ENCODE results near the gene IL31.
"Not testable (repeated sequence)": the region's sequence is repeated elsewhere in the genome, so short reads cannot be mapped to it uniquely, and the experiment has no call there.

Gene IL31

GRCh38 chr12:122190842-122191668 is 17.0 kb upstream of the IL31 start:
- DNase-seq, result peak; percentile 61

DNA sequence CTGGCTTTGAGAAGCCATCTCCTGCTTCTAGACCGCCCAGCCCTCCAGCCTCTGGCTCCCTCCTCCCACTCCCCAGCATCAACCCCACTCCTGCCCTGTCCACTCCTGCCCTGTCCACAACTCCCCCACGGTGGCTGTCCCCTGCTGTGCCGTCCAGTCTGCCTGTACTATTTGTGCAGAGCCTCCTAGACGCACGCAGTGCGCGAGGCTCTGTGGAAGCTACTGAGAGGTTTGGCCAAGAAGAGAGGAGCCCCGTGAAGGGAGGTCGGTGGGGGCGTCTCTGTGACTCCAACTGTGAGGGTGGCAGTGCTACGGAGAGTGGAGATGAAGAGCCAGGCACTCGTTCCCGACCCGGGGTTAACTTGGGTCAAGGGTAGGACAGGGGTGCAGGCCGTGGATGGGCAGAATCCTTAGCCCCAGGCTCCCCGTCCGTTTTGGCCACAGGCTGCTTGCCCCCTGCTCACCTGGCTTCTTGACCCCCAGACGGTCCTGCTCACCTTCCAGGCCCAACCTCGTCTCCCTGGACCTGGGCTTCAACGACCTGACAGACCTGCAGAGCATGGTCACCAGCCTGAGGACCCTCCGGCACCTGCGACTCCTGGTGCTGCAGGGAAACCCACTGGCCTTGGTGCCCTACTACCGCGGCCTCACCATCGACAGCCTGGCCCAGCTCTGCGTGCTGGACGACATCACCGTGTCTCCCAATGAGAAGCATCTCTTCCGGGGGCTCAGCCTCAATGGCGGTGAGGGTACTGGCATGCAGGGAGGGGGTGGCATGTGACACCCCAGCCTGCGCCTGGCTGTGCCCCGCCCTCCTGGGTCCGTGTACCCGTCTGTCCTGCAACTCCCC is 15.8 kb upstream of the IL31 start:
- no peak for DNase-seq

GRCh38 chr12:122187466-122187865 is 13.4 kb upstream of the IL31 start:
- DNase-seq, result no peak

- DNase-seq, result no peak
These were observed 11.6 kb upstream of the IL31 start for GRCh38 chr12:122185494-122186082.

- no peak for DNase-seq
These were observed 11.1 kb upstream of the IL31 start for GRCh38 chr12:122185079-122185478.

- DNase-seq, result no peak
These were observed 10.5 kb upstream of the IL31 start for GRCh38 chr12:122184517-122184916.

- DNase-seq, result no peak
These were observed 9.5 kb upstream of the IL31 start for GRCh38 chr12:122183588-122183940.

- no peak for DNase-seq
These were observed 9.0 kb upstream of the IL31 start, which contains the start of gene LRRC43 for GRCh38 chr12:122182887-122183587. TSS of gene LRRC43 (plus strand) at chr12:122183123. CDS start at chr12:122183145, 22 bp downstream.

DNA sequence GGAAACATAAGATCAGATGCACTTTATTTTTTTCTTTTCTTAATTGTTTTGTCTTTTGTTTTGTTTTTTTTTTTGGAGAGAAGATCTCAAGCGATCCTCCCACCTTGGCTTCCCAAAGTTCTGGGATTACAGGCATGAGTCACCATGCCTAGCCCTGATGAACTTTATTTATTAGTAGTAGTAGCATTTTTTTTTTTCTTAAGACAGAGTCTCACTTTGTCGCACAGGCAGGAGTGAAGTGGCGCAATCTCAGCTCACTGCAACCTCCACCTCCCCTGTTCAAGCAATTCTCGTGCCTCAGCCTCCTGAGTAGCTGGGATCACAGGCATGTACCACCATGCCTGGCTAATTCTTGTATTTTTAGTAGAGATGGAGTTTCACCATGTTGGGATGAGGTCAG is 2.5 kb upstream of the IL31 start:
- DNase-seq, result not testable (repeated sequence)

DNA sequence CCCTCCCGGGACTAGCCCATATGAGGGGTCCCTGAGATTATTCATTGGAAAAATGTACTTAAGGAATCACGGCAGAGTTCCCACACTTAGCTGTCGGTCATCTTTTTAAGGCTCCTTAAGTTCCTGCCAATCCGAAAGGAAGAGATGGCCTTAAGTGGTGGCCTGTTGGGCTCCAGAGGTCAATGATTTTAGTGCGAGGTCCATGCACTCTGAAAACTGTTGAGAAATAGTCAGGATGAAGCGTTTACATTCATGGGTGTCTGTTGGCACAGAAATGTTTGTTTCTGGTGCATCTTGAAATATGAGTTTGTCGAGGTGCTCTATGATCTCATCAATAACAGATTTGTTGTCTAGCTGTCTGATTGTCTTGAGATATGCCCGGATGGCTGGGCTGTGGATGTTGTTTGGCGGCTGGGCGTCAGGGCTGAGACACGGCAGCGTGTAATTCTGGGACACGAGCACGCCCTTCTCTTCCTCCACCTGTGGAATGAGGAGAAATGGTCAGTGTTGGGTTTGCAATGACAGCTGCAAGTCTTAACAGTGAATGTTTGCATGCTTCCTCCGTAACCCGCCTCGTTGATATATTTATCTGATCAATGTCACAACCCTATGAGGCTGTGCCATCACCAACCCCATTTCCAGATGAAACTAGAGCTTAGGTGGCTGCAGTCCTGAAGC is 1.6 kb downstream of the IL31 start:
- no peak for DNase-seq

DNA sequence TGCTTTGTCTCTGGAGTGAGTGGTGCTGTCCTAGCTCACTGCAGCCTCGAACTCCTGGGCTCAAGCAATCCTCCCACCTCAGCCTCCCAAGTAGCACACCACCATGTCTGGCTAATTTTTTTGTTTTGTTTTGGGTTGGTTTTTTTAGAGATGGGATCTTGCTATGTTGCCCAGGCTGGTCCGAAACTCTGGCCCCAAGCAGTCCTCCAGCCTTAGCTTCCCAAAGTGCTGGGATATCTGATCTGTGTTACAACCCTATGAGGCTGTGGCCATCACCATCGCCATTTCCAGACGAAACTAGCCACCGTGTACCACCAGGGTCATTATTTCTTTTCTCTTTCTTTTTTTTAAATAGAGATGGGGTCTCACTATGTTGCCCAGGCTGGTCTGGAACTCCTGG is 2.6 kb downstream of the IL31 start:
- DNase-seq, result no peak

DNA sequence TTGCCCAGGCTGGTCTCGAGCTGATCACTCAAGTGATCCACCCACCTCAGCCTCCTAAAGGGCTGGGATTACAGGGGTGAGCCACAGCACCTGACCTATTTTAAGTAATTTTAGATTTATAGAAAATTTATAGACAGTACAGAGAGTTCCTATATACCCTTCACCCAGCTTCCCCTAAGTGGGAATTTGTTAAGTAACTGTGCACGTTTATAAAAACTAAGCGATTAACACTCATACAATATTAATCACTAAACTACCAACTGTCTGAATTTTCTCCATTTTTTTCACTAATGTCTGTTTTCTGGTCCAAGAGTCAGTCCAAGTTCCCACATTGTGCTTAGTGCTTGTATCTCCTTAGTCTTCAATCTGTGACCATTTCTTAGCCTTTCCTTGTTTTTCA is 5.5 kb downstream of the IL31 start:
- no peak for DNase-seq

GRCh38 chr12:122167356-122167925 is 6.6 kb downstream of the IL31 start:
- DNase-seq, result no peak

DNA sequence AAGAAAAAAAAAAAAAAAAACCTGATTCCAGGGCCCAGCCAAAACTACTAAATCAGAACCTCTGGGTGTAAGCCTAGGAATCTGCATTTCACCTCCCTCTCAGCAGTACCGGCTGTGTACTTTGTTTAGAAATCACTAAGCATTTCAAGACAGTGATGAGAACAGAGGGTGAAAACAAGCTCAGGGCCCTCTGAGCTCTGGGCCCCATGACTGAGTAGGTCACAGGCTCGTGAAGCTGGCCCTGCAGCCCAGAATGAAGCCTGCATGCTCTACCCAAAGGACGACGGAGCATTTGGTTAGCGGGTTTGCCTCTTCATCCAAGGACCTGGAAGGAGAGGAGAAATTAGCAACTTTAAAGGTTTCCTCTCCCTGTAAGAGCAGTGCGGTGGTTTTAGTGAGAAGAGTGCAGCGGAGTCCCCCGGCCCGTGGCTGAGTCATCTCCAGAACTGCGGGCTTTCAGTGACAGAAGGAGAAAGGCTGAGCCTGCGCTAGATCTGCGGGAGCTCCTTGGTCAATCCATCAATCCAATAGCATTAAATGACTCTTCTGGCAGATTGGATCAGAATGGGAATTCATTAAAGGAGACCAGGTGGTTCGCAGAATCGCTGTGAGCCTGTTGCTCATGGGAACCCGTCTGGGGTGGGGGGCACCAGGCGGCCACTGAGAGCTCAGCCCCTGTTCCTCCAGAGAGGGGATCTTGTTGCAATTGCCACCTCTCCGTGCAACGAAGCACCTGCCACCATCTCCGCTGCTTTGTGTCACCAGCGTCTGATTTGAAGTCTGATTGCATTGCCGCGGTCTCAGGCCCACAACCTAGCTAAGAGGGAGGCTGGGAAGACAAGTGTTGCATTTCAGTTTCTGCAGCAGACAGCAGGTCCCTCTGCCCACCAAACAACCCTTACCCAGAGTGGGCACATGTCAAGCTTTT is 7.3 kb downstream of the IL31 start:
- DNase-seq, result no peak

DNA sequence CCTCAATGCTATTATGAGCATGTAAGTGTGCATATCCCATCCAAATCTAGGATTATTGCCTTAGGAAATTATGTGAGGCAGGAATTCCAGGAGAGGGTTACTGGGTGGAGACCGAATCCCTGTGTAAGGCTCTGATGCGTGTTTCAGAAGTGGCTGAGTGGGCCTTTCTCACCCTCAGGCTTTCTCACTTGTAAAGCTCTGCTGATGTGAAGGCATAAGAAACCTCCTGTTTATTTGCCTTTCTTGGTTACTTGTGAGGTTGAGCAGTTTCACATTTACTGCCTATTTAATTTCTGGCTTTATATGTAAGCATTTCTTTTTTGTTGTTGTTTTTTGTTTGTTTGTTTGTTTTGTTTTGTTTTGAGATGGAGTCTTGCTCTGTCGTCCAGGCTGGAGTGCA is 11.0 kb downstream of the IL31 start:
- DNase-seq, result no peak

- DNase-seq, result no peak
These were observed 12.3 kb downstream of the IL31 start for GRCh38 chr12:122161682-122162081.

GRCh38 chr12:122160761-122161160 is 13.3 kb downstream of the IL31 start:
- DNase-seq, result no peak

DNA sequence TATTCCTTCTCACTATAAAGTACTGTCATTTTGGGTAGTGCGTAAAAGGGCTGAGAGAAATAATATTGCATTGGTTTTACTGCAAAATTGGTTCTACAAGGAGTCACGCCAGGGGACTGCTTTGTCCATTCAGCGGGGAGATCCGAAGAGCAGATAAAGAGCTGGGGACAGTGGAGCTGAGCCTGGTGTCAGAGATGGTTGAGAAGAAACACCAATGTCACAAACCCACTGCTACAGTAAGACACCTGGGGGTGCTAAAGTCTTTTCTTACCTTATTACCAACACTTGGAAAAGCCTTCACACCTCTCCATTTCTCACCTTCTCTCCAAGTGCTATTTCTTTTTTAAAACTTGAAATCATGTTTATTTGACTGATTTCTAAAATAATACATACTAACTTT is 14.1 kb downstream of the IL31 start:
- no peak for DNase-seq

DNA sequence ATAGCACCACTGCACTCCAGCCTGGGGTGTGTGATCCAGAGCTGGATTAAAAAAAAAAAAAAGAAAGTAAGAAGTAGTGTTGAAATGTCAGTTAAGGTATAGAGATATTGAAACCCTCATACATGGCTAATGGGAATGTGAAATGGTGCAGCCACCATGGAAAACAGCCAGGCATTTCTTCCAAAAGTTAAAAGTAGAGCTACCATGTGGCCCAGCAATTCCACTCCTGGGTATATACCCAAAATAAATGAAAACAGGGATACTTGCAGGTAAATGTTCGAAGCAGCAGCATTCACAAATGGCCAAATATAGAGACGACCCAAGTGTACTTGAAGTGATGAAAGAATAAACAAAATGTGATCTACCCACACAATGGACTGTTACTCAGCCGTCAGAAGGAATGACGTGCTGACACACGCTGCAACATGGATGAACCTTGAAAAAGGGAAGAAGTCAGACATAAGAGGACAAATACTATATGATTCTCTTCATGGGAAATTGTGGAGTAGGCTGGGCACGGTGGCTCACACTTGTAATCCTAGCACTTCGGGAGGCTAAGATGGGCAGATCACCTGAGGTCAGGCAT is 15.2 kb downstream of the IL31 start:
- no peak for DNase-seq

DNA sequence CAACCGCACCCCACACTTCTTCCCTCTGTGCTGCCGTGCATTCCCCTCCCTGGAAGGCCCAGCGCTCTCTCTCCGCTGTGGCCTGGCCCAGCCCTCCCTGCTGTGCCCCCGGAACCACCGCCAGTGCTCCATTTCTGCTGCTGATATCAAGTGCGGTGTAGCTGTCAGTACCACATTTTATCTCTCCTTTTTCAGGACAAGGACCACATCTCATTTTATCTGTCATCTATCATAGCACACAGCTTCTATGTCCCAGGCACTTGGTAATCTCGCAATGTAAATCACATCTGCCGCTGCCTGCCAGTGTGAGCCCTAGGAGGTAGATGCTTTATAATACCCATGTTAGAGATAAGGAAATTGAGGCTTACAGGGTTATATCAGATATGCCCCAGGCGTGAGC is 18.3 kb downstream of the IL31 start:
- no peak for DNase-seq

DNA sequence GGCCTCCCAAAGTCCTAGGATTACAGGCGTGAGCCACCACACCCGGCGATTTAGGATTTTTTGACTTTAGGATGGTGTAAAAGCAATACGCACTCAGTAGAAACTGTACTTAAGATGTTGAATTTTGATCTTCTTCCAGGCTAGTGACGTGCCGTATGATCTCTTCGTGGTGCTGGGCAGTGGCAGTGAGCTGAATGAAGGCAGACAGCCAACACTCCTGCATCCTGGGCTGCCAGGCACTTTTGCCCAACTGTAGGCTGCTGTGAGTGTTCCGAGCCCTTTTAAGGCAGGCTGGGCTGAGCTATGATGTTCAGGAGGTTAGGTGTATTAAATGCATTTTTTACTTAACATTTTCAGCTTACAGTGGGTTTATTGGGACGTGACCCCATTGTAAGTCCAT is 21.3 kb downstream of the IL31 start:
- DNase-seq, result no peak

Measured in activated T-cell treated with anti-CD3 and anti-CD28 coated beads for 4 hours (primary cell).